BLaER1 (cell line): ENCODE results near the gene NACC2.
A peak's percentile ranks its signal among the peaks of the same experiment; 100 is the strongest.

Experiments
- H3K27ac ChIP-seq: shearing (Covaris generic); formaldehyde crosslinking; 2 replicates; pipeline ENCODE4 v1.8.1; 2022
- H3K27me3 ChIP-seq: shearing (Covaris generic); formaldehyde crosslinking; 2 replicates; pipeline ENCODE4 v1.8.1; 2022
- H3K36me3 ChIP-seq: shearing (Covaris generic); formaldehyde crosslinking; 2 replicates; pipeline ENCODE4 v1.8.1; 2022
- H3K4me1 ChIP-seq: shearing (Covaris generic); formaldehyde crosslinking; 2 replicates; pipeline ENCODE4 v1.8.1; 2022
- H3K4me2 ChIP-seq: shearing (Covaris generic); formaldehyde crosslinking; 2 replicates; pipeline ENCODE4 v1.8.1; 2022
- H3K4me3 ChIP-seq: shearing (Covaris generic); formaldehyde crosslinking; 2 replicates; pipeline ENCODE4 v1.8.1; 2022
- H3K9ac ChIP-seq: shearing (Covaris generic); formaldehyde crosslinking; 2 replicates; pipeline ENCODE4 v1.8.1; 2022
- H3K9me3 ChIP-seq: shearing (Covaris generic); formaldehyde crosslinking; 2 replicates; pipeline ENCODE4 v1.8.1; 2022
- H4K20me1 ChIP-seq: shearing (Covaris generic); formaldehyde crosslinking; 2 replicates; pipeline ENCODE4 v1.8.1; 2022
- Cebpa-rat ChIP-seq: shearing (Covaris generic); IDR thresholded peaks from 2 replicates; pipeline ENCODE4 v1.8.1; 2022

NACC2 gene

DNA sequence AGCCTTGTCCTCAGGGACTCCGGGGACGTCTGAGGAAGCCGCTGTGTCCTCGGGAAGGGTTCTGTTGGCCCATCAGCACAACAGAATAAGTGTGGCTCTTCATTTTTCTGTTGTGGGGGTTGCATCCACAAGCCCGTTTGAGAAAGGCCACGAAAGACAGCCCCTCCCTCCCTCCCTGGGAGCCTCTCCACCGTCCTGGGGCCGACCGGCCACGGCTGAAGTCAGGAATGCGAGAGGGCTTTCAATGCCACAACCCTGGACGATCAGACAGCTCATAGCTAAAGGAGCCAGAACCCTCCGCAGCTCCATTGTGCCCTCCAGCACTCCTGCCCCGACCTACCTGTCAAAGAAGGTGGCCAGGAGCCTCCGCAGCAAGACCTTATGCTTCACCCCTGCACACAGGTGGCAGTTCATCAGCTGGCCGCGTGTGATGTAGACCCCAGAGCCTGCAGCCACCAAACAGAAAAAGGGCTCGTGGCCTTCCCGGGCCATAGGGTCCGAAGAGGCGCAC lies 81.5 kb downstream of the NACC2 start:
- peak overlapping the region; percentile 68 for H3K4me2 ChIP-seq
- no peaks in the 10 kb centered on the region for H3K36me3 ChIP-seq
- H3K27me3 ChIP-seq, result no peaks in the 10 kb centered on the region
- H3K27ac ChIP-seq, result no peak overlapping the region
- H4K20me1 ChIP-seq, result no peaks in the 10 kb centered on the region
- peaks cover 82% of the 10 kb centered on the region for H3K4me1 ChIP-seq
- H3K9ac ChIP-seq, result no peak overlapping the region
- H3K4me3 ChIP-seq, result no peak overlapping the region
- no peak for TF ChIP-seq Cebpa-rat
- no peaks in the 10 kb centered on the region for H3K9me3 ChIP-seq

DNA sequence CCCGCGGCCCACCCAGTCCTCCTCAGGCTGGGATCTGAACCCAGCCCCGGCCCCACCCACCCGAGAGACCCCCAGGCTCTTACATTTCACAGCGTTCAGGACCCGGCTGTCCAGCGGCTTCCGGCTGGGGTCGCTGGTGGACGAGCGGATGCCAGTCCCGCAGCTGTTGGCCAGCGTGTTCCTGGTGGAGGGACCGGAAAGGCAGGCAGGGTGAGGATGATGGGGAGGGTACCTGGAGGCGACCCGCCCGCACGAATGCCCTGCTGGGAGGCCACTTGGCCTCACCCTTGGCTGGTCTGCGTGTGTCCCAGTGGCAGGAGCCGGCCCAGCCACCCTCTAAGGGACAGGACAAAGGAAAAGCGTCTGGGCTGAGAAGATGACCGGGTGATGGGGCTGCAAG lies 82.0 kb downstream of the NACC2 start:
- Histone ChIP-seq H3K36me3 (no peaks in the 10 kb centered on the region), H3K27ac (no peak overlapping the region), H3K4me3 (no peak overlapping the region), H3K9me3 (no peaks in the 10 kb centered on the region), H3K4me2 (peak overlapping the region; percentile 68), H3K9ac (no peak overlapping the region), H3K4me1 (peaks cover 77% of the 10 kb centered on the region), H3K27me3 (no peaks in the 10 kb centered on the region), H4K20me1 (no peaks in the 10 kb centered on the region)
- no peak for TF ChIP-seq Cebpa-rat

DNA sequence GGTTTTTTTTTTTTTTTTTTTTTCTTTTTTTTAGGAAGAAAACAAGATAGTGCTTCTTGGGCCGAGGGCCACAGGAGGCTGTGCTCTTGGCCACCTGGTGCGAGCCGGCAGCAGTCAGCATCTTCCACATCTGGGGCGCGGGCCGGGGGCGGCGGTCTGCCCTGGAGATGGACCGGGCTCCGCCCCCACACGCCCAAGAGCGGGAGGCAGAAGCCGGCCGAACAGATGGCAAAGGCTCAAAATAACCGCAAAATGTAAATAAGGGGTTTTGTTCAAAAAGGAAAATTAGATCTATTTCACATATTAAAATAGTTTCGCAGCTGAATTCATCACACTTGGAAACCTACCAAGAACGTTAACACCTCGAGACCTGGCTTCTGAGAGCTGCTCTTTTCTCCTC lies 82.4 kb downstream of the NACC2 start:
- H3K36me3 ChIP-seq, result no peaks in the 10 kb centered on the region
- peak overlapping the region; percentile 62 for H3K27ac ChIP-seq
- 0 out of 2 replicates have a peak overlapping the region, but pooled peaks have one; percentile 35 for H3K9ac ChIP-seq
- no peaks in the 10 kb centered on the region for H3K27me3 ChIP-seq
- H3K9me3 ChIP-seq, result no peaks in the 10 kb centered on the region
- H4K20me1 ChIP-seq, result no peaks in the 10 kb centered on the region
- no peak overlapping the region for H3K4me3 ChIP-seq
- H3K4me2 ChIP-seq, result peak overlapping the region; percentile 68
- H3K4me1 ChIP-seq, result peaks cover 73% of the 10 kb centered on the region
- no peak for TF ChIP-seq Cebpa-rat

DNA sequence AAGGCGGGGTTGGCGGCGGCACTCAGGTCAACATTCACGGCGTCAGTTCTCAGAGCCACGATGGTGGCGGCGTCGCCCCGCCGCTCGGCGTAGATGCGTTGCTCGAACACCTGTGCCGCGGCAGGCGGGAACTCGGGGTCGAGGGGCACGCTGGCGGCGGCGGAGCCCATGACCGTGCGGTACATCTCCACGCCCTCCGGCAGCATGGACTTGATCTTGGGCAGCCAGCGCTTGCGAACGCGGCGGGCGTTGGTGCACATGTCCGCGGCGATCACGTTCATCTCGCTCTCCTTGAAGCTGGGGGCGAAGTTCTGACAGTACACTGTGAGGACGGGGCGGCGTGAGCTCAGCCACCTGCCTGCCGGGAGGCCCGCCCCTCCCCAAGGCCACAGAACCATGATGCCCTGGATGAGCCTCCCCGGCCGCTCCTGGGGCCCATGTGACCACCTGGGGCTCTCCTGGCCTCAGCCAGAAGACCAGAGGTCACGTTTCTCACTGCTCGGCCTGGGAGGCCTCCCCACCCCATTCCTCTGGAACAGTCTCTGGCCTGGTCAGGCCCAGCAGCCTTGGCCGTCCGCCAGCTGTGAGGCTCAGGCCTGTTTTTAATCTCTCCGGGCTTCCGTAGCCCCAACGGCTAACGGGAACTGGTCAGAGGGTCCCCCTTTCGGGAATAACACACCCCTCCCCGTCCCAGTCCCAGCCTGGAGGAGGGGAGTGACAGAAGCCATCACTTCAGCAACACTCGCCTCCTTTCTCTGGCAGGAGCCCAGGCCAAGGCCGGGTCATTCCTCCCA lies 83.2 kb downstream of the NACC2 start:
- H3K27me3 ChIP-seq, result no peaks in the 10 kb centered on the region
- TF ChIP-seq Cebpa-rat, result no peak
- peak overlapping the region; percentile 62 for H3K27ac ChIP-seq
- H3K4me1 ChIP-seq, result peaks cover 65% of the 10 kb centered on the region
- no peak overlapping the region for H3K4me3 ChIP-seq
- no peaks in the 10 kb centered on the region for H3K36me3 ChIP-seq
- peak overlapping the region; percentile 68 for H3K4me2 ChIP-seq
- H4K20me1 ChIP-seq, result no peaks in the 10 kb centered on the region
- H3K9me3 ChIP-seq, result no peaks in the 10 kb centered on the region
- H3K9ac ChIP-seq, result peak overlapping the region; percentile 35; the same call in 1 of the 2 replicates

DNA sequence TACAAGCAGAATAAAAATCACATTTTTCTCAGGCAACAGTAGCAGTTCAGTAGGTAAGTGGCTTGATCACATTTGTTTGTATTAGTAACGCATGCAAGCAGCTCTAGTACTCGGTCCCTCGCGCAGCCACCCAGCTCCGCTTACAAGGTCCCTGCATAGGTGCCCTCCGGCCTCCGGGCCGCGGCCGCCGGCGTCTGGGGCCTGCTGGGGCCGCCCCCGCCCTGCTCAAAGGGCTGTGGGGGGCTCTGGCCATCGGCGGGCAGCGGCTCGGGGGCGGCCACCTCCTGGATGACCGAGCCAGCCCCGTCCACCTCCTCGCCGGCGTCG lies 83.8 kb downstream of the NACC2 start:
- Histone ChIP-seq H3K27ac (peak overlapping the region; percentile 62), H3K36me3 (no peaks in the 10 kb centered on the region), H3K9ac (0 out of 2 replicates have a peak overlapping the region, but pooled peaks have one; percentile 35), H3K4me2 (peak overlapping the region; percentile 68; the same call in 1 of the 2 replicates), H3K9me3 (no peaks in the 10 kb centered on the region), H3K4me1 (peaks cover 60% of the 10 kb centered on the region), H4K20me1 (no peaks in the 10 kb centered on the region), H3K27me3 (no peaks in the 10 kb centered on the region), H3K4me3 (no peak overlapping the region)
- no peak for TF ChIP-seq Cebpa-rat

DNA sequence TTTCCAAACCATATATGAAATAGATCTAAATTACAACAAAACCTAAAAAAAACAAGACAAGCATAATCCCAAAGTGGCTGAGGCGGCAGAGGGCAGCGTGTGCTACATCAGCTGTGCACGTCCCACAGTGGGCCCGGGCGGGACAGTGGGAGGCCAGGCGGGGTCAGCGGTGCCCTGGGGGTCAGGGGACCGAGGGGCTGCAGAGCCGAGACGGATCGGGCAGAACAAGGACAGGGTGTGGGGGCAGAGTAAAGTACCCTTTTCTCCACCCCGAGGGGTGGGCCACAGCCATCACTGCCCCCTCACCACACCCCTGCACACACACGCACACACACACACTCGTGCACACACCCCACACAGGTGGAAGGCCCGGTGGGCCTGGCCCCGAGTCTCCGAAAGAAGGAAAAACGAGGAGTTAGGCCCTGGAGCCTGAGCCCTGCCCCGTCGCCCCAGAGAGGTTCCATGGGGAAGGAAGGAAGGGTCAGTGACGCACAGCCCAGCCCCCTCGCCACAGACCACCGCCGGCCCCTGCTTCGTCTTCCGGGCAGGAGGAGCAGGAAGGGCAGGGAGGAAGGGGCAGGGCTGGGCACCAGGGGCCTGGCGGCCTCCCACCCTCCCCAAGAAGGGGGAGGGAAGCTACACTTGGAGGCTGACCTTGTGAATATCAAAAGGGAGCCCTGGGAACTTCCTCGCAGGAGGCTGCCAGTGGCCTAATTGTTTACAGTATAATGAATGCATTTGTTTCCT lies 84.3 kb downstream of the NACC2 start:
- no peaks in the 10 kb centered on the region for H3K27me3 ChIP-seq
- H4K20me1 ChIP-seq, result no peaks in the 10 kb centered on the region
- no peaks in the 10 kb centered on the region for H3K9me3 ChIP-seq
- peak overlapping the region; percentile 62; the same call in 1 of the 2 replicates for H3K27ac ChIP-seq
- no peak overlapping the region for H3K9ac ChIP-seq
- peak overlapping the region; percentile 24; the same call in 1 of the 2 replicates for H3K4me2 ChIP-seq
- peaks cover 57% of the 10 kb centered on the region for H3K4me1 ChIP-seq
- H3K4me3 ChIP-seq, result no peak overlapping the region
- TF ChIP-seq Cebpa-rat, result no peak
- H3K36me3 ChIP-seq, result no peaks in the 10 kb centered on the region

DNA sequence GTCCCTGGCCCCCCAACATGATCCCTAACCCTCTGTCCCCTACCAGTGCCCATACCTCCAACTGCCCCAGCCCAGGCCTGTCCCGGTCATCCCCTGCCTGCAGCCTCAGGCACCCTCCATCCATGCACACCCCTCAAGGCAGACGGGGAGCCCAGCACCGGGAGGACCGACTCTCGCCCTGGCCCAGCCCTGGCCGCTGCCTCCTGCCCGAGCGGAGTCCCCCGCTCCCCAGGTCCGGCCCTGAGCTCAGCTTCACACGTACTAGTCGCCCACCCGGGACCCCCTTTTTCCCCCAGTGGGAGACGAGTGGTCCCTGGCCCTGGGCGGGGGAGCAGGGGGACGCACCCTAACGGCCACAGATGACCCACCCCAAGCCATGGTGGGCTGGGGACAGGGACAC lies 84.9 kb downstream of the NACC2 start:
- Histone ChIP-seq H3K9me3 (no peaks in the 10 kb centered on the region), H3K4me2 (no peak overlapping the region; the same call in 1 of the 2 replicates), H3K36me3 (no peaks in the 10 kb centered on the region), H3K4me3 (no peak overlapping the region), H4K20me1 (no peaks in the 10 kb centered on the region), H3K27me3 (no peaks in the 10 kb centered on the region), H3K4me1 (peaks cover 60% of the 10 kb centered on the region), H3K27ac (no peak overlapping the region), H3K9ac (no peak overlapping the region)
- TF ChIP-seq Cebpa-rat, result no peak

DNA sequence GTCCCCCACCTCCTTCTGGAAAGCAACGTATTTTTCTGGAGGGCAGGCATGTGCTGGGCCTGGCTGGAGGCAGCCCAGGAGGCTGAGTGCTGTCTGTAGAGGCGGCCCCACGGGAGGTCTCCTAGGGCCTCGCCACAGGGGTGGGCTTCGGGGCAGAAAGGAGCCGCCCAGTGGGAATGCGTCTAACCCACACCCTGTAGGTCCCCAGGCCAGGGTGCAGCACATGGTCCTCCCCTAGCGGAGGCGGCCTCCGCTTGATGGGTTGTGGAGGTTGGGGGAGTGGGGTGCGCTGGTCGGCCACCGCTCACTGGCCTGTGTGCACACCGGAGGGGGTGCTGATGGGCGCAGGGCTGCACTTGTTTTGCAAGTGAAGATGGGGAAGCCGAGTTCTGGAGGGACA lies 85.6 kb downstream of the NACC2 start:
- Histone ChIP-seq H3K9me3 (no peaks in the 10 kb centered on the region), H3K27ac (peak overlapping the region; percentile 27; the same call in 1 of the 2 replicates), H3K4me2 (peak overlapping the region; percentile 36), H3K4me3 (no peak overlapping the region), H3K36me3 (no peaks in the 10 kb centered on the region), H3K9ac (no peak overlapping the region), H4K20me1 (no peaks in the 10 kb centered on the region), H3K27me3 (no peaks in the 10 kb centered on the region), H3K4me1 (peaks cover 55% of the 10 kb centered on the region)
- TF ChIP-seq Cebpa-rat, result no peak

DNA sequence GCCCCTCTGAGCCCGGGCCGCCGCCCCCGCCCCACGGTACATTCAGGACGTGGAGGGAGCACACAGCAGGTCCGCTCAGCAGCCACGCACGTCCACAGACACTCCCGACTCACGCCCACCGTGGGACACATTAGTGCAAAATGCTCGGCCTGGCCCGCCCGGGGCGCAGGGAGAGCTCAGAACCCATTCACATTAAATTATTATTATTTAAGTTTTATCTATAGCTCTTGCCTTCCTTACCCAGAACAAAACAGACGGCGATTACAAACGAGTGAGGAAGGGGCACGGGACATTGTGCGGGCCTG lies 86.4 kb downstream of the NACC2 start:
- Histone ChIP-seq H3K4me1 (peaks cover 54% of the 10 kb centered on the region), H3K9me3 (no peaks in the 10 kb centered on the region), H3K4me2 (peak overlapping the region; percentile 36), H3K27me3 (no peaks in the 10 kb centered on the region), H3K36me3 (no peaks in the 10 kb centered on the region), H3K27ac (0 out of 2 replicates have a peak overlapping the region, but pooled peaks have one; percentile 27), H3K4me3 (no peak overlapping the region), H3K9ac (no peak overlapping the region), H4K20me1 (no peaks in the 10 kb centered on the region)
- TF ChIP-seq Cebpa-rat, result no peak
